Vagina (tissue), 2 donors: ENCODE data around the gene CHRNA4.
"Not testable (repeated sequence)": the region's sequence is repeated elsewhere in the genome, so short reads cannot be mapped to it uniquely, and the experiment has no call there.

Experiments
- POLR2A ChIP-seq, 2 donors: fragments of 450-650 bp; IDR thresholded peaks; one replicate each; pipeline ENCODE4 v1.6.1; 2017; ENCODE audit warnings: antibody characterized with exemption in 2 of 2, mild to moderate bottlenecking in 2 of 2, moderate library complexity in 2 of 2
- TF ChIP-seq, protein P1 (sequence below), 3 experiments: fragments of 450-650 bp in 2 of 3; fragments of 200-600 bp in 1 of 3; sonication (generic) in 1 of 3; IDR thresholded peaks; one replicate each; pipeline ENCODE4 v1.5.1; 2017 to 2019; ENCODE audit warnings: antibody characterized with exemption in 3 of 3, mild to moderate bottlenecking in 2 of 3, moderate library complexity in 2 of 3

DNA sequence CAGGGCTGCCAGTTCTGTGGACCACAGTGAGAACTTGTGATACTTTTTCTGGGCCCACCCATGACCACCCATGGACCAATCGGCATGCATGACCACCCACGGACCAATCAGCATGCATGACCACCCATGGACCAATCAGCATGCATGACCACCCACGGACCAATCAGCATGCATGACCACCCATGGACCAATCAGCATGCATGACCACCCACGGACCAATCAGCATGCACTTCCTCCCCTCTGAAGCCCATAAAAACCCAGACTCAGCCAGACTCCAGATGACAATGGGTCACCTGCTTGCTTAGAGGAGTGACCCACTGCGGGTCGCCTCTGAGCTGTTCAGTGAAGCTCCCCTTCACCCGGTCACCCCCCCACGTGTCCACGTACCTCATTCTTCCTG lies 18.7 kb upstream of the CHRNA4 start:
- TF ChIP-seq, protein P1, sequence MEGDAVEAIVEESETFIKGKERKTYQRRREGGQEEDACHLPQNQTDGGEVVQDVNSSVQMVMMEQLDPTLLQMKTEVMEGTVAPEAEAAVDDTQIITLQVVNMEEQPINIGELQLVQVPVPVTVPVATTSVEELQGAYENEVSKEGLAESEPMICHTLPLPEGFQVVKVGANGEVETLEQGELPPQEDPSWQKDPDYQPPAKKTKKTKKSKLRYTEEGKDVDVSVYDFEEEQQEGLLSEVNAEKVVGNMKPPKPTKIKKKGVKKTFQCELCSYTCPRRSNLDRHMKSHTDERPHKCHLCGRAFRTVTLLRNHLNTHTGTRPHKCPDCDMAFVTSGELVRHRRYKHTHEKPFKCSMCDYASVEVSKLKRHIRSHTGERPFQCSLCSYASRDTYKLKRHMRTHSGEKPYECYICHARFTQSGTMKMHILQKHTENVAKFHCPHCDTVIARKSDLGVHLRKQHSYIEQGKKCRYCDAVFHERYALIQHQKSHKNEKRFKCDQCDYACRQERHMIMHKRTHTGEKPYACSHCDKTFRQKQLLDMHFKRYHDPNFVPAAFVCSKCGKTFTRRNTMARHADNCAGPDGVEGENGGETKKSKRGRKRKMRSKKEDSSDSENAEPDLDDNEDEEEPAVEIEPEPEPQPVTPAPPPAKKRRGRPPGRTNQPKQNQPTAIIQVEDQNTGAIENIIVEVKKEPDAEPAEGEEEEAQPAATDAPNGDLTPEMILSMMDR (IDR thresholded peaks at IDR 0.05), result not testable (repeated sequence)
- not testable (repeated sequence) for TF ChIP-seq POLR2A (IDR thresholded peaks at IDR 0.05)
